Measurements from ENCODE around the gene RTF1. TPM values are rescaled to one million over a fixed set of nuclear protein-coding genes. Genes with fewer than 3 reads are reported as not detected.

Gene RTF1
- total RNA-seq, 1 donor from 2014 or later: 73.8 TPM

GRCh38 chr15:41495736-41496599, 79.1 kb downstream of the RTF1 start:
- H3K79me2 ChIP-seq (ENCODE audit: low read depth): no peaks in the 10 kb centered on the region
- Mint-ChIP-seq H3K36me3 (no peaks in the 10 kb centered on the region), H3K4me1 (peaks cover 20% of the 10 kb centered on the region), H3K27ac (no peak overlapping the region), H3K4me3 (peak overlapping the region; percentile 48), H3K27me3 (ENCODE audit: insufficient read depth, low read depth) (peaks cover 66% of the 10 kb centered on the region), H3K9me3 (peaks cover under 1% of the 10 kb centered on the region)
- no peak overlapping the region for H3K9ac ChIP-seq
- peaks cover 35% of the 10 kb centered on the region for H3F3A ChIP-seq (ENCODE audit: low read depth)
- H3K4me3 ChIP-seq: peak overlapping the region; percentile 63
- DNase-seq (ENCODE audit: low spot score): peak; percentile 78
- no peak overlapping the region for H3K27ac ChIP-seq
- no peaks in the 10 kb centered on the region for H3K9me3 ChIP-seq (ENCODE audit: low read depth)
- H3K36me3 ChIP-seq: no peaks in the 10 kb centered on the region
- TF ChIP-seq EZH2phosphoT487 (IDR thresholded peaks at IDR 0.05) (peak; percentile 50), EZH2 (IDR thresholded peaks at IDR 0.05) (peak; percentile 88), CTCF (IDR thresholded peaks at IDR 0.05) (no peak)
- peaks cover 10% of the 10 kb centered on the region for H3K4me1 ChIP-seq
- peak overlapping the region; percentile 37 for H2AFZ ChIP-seq (replicated peaks)
- peaks cover 100% of the 10 kb centered on the region for H3K27me3 ChIP-seq
- peak overlapping the region; percentile 79 for H3K4me2 ChIP-seq
- H4K20me1 ChIP-seq (ENCODE audit: low read depth): peaks cover 56% of the 10 kb centered on the region

- Histone ChIP-seq H3K9me3 (ENCODE audit: low read depth) (no peaks in the 10 kb centered on the region), H3K36me3 (no peaks in the 10 kb centered on the region), H3F3A (ENCODE audit: low read depth) (peaks cover 26% of the 10 kb centered on the region), H2AFZ (replicated peaks) (no peak overlapping the region), H3K4me2 (no peak overlapping the region), H3K27me3 (peaks cover 100% of the 10 kb centered on the region), H3K9ac (no peak overlapping the region), H4K20me1 (ENCODE audit: low read depth) (peaks cover 83% of the 10 kb centered on the region), H3K4me1 (peaks cover 25% of the 10 kb centered on the region), H3K27ac (no peak overlapping the region), H3K4me3 (no peak overlapping the region), H3K79me2 (ENCODE audit: low read depth) (no peaks in the 10 kb centered on the region)
- Mint-ChIP-seq H3K36me3 (no peaks in the 10 kb centered on the region), H3K9me3 (peaks cover 6% of the 10 kb centered on the region), H3K27ac (no peak overlapping the region), H3K4me3 (peak overlapping the region; percentile 24), H3K27me3 (ENCODE audit: insufficient read depth, low read depth) (peaks cover 74% of the 10 kb centered on the region), H3K4me1 (peaks cover 13% of the 10 kb centered on the region)
- no peak for TF ChIP-seq EZH2phosphoT487 (IDR thresholded peaks at IDR 0.05)
- no peak for TF ChIP-seq CTCF (IDR thresholded peaks at IDR 0.05)
- no peak for TF ChIP-seq EZH2 (IDR thresholded peaks at IDR 0.05)
- no peak for DNase-seq (ENCODE audit: low spot score)
Observed at GRCh38 chr15:41498657-41499056, 81.8 kb downstream of the RTF1 start.

- peaks cover 25% of the 10 kb centered on the region for H3K4me1 ChIP-seq
- peaks cover 100% of the 10 kb centered on the region for H3K27me3 ChIP-seq
Observed at GRCh38 chr15:41499109-41499851, 82.4 kb downstream of the RTF1 start.

More at GRCh38 chr15:41499109-41499851, 82.4 kb downstream of the RTF1 start:
- H3K27me3 Mint-ChIP-seq (ENCODE audit: insufficient read depth, low read depth): peaks cover 79% of the 10 kb centered on the region
- H3K79me2 ChIP-seq (ENCODE audit: low read depth): no peaks in the 10 kb centered on the region
- H2AFZ ChIP-seq (replicated peaks): no peak overlapping the region
- TF ChIP-seq CTCF (IDR thresholded peaks at IDR 0.05) (no peak), EZH2phosphoT487 (IDR thresholded peaks at IDR 0.05) (no peak), EZH2 (IDR thresholded peaks at IDR 0.05) (no peak)
- H3K27ac ChIP-seq: no peak overlapping the region
- no peak for DNase-seq (ENCODE audit: low spot score)
- no peak overlapping the region for H3K4me2 ChIP-seq
- H3F3A ChIP-seq (ENCODE audit: low read depth): peaks cover 23% of the 10 kb centered on the region
- H3K9me3 ChIP-seq (ENCODE audit: low read depth): no peaks in the 10 kb centered on the region
- H3K4me3 Mint-ChIP-seq: peak overlapping the region; percentile 50
- H3K9me3 Mint-ChIP-seq: peaks cover 6% of the 10 kb centered on the region
- no peak overlapping the region for H3K27ac Mint-ChIP-seq
- H3K4me3 ChIP-seq: no peak overlapping the region
- peaks cover 84% of the 10 kb centered on the region for H4K20me1 ChIP-seq (ENCODE audit: low read depth)
- H3K36me3 Mint-ChIP-seq: no peaks in the 10 kb centered on the region
- peaks cover 13% of the 10 kb centered on the region for H3K4me1 Mint-ChIP-seq
- no peaks in the 10 kb centered on the region for H3K36me3 ChIP-seq
- no peak overlapping the region for H3K9ac ChIP-seq

Data from neural progenitor cell (in vitro differentiated cells).